HG03139 (cell line): ENCODE results near the gene TMEM63A.
"Not testable (repeated sequence)": the region's sequence is repeated elsewhere in the genome, so short reads cannot be mapped to it uniquely, and the experiment has no call there.

ENCODE experiments used
- ATAC-seq: cut with Tn5 transposase; IDR thresholded peaks from one replicate; pipeline ENCODE4 v1.9.1; 2021; ENCODE audit not compliant: unreplicated experiment

The TMEM63A gene

DNA sequence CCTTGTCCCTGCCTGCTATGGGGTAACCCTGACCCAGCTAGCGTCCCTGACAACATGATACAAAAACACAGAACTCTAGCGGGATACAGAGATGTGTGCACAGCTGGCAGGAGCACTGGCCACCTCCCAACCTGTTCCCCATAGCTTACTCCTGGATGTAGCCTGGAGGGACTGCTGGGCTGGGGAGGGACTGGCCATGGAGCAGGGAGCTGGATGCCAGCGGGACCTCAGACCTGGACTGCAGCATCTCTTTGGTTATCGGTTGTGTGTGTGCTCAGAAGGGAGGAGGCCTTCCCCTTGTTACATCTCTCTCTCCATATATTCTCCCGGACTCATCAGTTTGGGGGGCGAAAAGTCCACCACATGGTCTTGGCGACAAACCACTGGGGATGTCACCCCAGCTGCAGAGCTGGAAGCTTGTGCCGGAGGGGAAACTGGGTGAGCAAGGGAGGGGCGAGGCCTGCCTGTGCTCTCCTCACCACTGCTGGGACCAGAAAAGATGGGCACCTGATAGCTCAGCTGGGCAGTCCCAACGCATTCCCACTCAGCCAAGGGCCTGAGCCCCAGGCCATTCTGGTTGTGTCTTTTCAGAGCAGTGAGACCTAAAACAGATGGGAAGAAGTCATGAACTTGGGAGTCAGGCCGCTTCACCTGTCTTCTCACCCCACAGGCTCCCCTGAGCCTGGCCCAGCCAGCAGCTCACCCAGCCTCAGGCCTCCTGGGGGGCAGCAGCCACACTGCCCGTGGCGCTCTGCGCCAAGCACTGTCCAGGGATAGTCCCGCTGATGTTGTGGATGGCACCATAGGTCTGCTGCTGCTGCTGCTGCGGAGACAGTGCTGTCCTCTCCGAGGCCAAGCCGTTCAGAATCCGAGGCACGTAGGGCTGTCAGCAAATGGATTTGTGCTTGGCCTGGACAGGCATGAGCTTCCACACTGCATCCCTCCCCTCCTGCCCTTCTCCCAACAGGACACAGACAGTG is 35.6 kb downstream of the TMEM63A start:
- ATAC-seq: no peak

GRCh38 chr1:225845571-225846259 is 36.5 kb downstream of the TMEM63A start:
- no peak for ATAC-seq

- ATAC-seq: no peak
Observed at GRCh38 chr1:225845097-225845496, 37.1 kb downstream of the TMEM63A start.

DNA sequence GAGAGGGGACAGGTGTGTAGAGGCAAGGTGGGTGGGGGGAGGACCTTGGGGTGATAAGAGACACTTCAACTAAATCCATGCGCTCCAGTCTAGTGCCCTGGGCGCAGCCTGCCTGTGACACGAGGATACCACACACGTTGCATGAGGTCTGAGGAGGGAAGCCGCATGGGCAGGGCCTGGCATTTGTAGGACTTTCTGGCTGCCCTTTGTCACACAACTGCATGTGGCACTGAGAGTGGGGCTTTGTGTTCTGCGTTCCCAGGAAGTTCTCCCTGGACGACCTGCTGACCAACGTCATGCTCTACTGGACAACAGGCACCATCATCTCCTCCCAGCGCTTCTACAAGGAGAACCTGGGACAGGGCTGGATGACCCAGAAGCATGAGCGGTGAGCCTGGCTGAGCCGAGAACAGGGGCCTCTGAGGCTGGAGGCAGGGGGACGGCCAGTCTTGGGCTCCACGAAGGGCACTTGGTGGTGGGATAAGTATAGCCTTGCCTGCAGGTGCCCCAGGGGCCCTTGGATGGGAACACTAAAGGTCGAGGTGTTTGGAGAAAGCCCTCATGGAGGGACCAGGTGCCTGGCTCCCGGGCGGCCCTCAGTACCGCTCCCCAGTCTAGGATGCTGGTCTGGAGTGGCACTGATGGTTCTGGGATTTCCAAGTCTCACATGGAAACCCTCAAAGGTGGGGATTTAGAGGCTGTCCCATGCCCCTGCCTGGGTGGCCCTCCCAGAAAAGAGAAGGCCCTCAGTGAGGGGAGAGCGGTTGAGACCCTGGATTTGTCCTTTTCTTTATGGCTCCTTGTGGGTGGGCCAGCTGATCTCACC is 37.7 kb downstream of the TMEM63A start:
- ATAC-seq: no peak

DNA sequence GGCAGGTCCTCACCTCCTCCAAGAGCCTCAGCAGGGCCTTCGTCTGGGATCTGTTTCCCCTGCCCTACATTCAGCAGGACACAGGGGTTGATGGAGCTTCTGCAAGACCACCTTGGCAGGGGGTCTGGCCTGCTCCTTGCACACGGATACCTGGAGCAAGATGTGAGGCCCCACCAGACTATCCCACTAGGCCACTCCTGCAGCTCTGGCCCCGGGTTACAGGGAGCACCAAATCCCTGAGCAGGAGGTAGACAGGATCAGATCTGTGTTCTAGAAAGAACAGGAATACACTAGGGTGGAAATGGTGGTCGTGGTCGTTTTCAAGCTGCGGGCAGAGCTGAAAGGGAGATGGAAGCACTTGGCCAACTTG is 38.8 kb downstream of the TMEM63A start:
- ATAC-seq: no peak

DNA sequence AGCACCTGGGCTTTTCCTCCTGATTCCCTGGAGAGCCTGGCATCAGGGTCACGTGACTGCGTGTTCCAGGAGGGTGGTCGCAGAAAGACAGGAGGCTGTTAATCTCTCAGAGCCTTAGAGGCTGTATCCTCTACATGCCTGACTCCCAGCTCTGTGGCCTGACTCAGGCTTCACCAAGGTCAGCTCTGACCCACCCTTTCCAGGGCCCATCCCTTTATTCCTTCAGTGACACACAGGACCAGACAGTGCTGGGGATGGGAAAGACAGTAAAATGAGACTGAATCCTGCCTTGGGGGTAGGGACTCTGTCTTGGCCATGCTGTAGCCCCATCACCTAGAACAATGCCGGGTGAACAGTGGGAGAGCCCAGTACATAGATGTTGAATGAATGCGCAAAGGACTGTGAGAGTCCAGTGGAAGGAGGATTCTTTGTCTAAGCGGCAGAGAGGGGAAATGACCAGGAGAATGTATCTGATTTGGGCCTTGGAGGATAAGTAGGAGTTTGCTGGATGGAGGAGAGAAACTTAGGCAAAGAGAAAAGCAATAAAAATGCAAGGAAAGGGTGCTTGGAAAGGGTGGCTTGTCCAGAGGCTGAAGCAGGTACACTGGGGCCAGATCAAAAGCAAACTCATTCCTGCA is 39.3 kb downstream of the TMEM63A start:
- ATAC-seq: no peak

GRCh38 chr1:225842074-225842473 is 40.1 kb downstream of the TMEM63A start:
- ATAC-seq: no peak

DNA sequence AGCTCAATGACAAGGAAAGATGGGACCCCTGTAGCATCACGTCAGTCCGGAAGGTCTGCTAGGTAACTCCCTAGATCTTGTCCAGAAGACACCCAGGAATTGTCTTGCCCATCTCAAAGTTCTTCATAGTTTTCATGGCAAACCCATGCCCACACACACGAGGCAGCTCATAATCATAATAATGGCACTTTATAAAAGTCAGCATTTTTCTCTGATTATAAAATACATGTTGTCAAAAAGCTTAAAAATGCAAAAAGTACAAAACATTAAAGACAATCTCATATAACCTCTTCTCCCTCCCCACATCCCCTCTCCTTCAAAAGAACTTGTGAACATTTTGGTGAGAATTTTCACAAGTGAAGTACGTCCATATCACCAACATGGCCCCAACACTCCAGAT is 41.5 kb downstream of the TMEM63A start:
- no peak for ATAC-seq

DNA sequence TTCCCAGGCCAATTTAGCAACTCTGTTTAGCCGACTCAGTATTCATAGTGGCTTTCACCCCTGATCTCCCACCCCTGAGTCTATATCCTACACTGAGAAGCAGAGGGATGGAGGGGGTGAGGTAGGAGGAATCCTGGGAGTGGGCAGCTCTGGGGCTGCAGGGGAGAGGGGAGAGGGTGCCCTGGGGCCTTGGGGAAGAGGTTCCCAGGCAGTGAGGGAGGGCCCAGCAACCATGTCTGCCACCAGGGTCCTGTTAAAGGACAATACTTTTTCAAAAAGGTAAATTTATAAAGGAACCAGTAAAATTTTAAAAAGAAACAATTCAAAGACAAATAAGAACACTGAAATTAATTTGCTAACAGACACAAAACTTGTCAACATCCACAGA is 42.0 kb downstream of the TMEM63A start:
- ATAC-seq: no peak

GRCh38 chr1:225838793-225839192 is 43.4 kb downstream of the TMEM63A start:
- no peak for ATAC-seq

GRCh38 chr1:225836296-225836695 is 45.9 kb downstream of the TMEM63A start:
- not testable (repeated sequence) for ATAC-seq

- no peak for ATAC-seq
Observed at GRCh38 chr1:225835856-225836255, 46.3 kb downstream of the TMEM63A start.

GRCh38 chr1:225834417-225835329 is 47.5 kb downstream of the TMEM63A start:
- ATAC-seq: no peak

DNA sequence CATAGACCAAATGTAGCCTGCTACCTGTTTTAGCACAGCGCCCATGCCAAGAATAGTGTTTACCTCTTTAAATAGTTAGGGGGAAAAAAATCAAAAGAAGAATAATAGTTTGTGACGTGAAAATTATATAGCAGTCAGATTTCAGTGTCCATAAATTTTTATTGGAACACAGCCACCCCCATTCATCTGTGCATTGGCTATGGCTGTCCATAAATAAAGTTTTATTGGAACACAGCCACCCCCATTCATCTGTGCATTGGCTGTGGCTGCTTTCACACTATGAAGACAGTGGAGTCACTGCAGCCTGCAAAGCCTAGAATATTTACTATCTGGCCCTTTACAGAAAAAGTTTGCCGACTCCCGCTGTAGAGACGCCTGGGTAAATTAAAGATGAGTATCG is 51.3 kb downstream of the TMEM63A start:
- no peak for ATAC-seq

GRCh38 chr1:225828706-225829345 is 53.4 kb downstream of the TMEM63A start:
- ATAC-seq: no peak

DNA sequence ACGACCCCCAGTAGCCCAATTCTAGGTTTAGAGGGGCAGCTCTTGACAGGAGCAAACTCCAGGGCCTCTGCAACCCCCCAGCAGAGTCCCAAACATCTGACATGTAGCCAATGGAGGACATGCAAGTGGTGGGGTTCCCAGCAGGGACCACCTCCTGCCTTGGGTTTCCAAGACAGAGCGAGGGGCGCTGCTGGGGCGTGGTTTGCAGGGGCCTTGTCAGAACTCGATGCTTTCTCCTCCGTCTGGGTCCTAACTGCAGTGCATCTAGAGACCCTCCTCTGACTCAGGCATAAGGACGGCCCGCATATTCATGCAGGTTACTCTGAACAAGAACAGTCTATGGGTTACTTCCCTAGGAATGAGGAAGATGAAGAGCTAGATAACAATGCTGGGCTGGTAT is 55.1 kb downstream of the TMEM63A start:
- no peak for ATAC-seq

DNA sequence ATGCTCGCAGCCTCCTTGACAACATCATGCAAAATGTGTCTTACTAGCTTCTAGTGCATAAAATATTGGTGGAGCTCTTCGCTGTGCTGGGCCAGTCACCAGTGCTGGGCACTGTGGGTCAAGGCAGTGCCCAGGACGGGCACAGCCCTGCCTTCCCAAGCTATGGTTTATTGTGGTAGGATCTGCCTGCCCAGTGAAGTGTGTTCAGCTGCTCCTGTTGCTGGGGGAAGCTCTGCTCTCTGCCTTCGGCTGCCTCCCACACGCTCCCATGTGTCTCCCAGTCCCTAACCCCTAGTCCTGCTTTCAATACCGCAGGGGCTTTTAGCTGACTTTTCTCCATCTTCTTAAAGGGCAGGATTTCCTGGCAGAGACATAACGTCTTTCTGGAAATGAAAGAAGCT is 56.6 kb downstream of the TMEM63A start:
- no peak for ATAC-seq

DNA sequence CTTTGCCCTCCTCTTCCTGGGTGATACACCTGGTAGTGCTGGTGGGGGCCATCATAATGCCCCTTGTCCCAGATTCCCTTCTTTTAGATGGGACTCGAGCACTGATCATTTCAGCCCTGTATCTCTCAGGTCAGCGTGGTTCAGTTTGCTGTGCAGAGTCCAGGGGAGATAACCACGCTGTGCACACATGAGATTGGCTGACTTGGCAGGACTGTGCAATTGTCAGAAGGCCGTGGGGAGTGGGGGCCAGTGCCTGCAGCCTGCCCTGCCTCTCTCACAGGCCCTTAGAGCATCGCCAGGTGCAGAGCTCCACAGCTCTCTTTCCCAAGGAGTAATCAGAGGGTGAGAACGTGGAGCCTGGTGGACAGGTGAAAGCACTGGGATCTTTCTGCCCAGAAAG is 57.1 kb downstream of the TMEM63A start:
- ATAC-seq: no peak

DNA sequence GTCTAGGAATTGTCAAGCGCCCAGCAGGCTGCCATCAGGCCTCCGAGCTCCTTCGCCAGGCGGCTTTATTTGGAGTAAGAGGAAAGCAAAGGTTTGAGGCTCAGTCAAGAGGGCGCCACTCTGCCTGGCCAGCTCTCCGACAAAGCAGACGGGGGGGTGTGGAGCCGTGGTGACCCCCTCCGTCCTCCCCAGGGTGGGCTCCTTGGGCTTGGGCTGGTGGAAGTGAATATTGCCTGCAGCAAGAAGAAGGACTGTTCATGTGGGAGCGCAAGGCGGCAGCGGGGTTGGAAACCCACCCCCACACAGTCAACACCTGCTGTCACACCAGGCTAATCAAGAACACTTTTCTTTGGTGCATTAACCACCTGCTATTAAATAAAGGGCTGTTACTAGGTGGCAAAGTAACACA is 57.6 kb downstream of the TMEM63A start:
- no peak for ATAC-seq
